ENCODE measurements around the gene KCNJ10.

DNA sequence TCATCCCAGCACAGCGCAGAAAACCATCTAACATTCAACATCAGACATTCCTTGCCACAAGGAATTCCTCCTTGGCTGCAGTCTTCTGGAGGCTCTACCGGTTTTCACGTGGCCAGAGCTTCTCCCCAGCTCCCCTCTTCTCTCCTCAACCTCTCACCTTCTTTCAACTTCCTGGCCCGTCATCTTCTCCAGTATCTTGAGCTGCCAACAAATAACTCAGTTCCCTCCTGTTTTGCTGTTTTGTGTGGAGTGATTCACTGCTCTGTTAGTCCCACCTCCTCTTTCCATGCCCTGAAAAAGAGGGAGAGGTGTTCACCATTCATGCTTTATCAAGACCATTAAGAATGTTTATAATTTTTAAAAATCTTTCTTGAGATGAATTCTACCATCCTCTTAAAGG, 70.8 kb downstream of the KCNJ10 start:
- TF ChIP-seq ZNF70 (CRISPR knock-in tag; IDR thresholded peaks at IDR 0.05) (no peak), ARNTL (CRISPR knock-in tag; IDR thresholded peaks at IDR 0.05; ENCODE audit: borderline replicate concordance, low read depth) (no peak), ZFP30 (CRISPR knock-in tag; IDR thresholded peaks at IDR 0.05) (no peak), CSDC2 (CRISPR knock-in tag; IDR thresholded peaks at IDR 0.05) (no peak), ZFP3 (CRISPR knock-in tag; IDR thresholded peaks at IDR 0.05) (no peak)
